NCI-H128 (cell line): Measurements from ENCODE around the gene ADAMTSL5.
"Not testable (repeated sequence)": the region's sequence is repeated elsewhere in the genome, so short reads cannot be mapped to it uniquely, and the experiment has no call there.

Experiments used
- DNase-seq: peaks from one replicate; lab custom pipeline; 2025; ENCODE audit not compliant: unreplicated experiment; lab: John Stamatoyannopoulos, UW

ADAMTSL5 gene, protein sequence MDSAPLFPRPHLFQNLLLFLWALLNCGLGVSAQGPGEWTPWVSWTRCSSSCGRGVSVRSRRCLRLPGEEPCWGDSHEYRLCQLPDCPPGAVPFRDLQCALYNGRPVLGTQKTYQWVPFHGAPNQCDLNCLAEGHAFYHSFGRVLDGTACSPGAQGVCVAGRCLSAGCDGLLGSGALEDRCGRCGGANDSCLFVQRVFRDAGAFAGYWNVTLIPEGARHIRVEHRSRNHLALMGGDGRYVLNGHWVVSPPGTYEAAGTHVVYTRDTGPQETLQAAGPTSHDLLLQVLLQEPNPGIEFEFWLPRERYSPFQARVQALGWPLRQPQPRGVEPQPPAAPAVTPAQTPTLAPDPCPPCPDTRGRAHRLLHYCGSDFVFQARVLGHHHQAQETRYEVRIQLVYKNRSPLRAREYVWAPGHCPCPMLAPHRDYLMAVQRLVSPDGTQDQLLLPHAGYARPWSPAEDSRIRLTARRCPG

GRCh38 chr19:1512671-1513498 lies at the start of gene ADAMTSL5:
TSS of gene ADAMTSL5 (minus strand) at chr19:1513019. CDS start at chr19:1510943, 2,076 bp downstream.
- DNase-seq = no peak

DNA sequence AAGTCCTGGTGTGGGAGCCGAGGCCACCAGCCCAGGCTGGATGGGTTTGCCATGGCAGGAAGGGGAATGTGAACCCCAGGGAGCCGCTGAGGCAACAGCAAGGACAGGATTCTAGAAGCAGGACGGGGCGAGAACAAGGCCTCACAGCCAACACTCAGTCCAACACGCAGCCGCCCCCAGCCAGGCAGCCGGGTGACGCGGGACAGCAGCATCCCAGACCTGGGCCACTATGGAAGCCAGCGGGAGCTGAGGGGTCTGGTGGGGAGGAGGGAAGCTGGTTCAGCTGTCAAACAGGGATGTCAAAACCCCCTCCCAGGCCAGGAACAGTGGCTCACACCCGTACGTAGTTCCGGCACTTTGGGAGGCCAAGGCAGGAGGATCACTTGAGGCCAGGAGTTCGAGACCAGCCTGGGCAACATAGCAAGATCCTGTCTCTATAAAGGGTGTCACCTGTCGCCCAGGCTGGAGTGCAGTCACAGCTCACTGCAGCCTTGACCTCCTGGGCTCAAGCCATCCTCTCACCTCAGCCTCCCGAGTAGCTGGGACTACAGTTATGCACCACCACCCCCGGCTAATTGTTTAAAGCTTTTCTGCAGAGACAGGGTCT lies 48.5 kb upstream of the ADAMTSL5 start:
- DNase-seq = no peak

GRCh38 chr19:1560286-1560882 lies 47.6 kb upstream of the ADAMTSL5 start:
- DNase-seq = no peak

GRCh38 chr19:1558552-1558951 lies 45.7 kb upstream of the ADAMTSL5 start:
- DNase-seq = no peak

- DNase-seq = no peak
These were observed 43.7 kb upstream of the ADAMTSL5 start for GRCh38 chr19:1556390-1557070.

DNA sequence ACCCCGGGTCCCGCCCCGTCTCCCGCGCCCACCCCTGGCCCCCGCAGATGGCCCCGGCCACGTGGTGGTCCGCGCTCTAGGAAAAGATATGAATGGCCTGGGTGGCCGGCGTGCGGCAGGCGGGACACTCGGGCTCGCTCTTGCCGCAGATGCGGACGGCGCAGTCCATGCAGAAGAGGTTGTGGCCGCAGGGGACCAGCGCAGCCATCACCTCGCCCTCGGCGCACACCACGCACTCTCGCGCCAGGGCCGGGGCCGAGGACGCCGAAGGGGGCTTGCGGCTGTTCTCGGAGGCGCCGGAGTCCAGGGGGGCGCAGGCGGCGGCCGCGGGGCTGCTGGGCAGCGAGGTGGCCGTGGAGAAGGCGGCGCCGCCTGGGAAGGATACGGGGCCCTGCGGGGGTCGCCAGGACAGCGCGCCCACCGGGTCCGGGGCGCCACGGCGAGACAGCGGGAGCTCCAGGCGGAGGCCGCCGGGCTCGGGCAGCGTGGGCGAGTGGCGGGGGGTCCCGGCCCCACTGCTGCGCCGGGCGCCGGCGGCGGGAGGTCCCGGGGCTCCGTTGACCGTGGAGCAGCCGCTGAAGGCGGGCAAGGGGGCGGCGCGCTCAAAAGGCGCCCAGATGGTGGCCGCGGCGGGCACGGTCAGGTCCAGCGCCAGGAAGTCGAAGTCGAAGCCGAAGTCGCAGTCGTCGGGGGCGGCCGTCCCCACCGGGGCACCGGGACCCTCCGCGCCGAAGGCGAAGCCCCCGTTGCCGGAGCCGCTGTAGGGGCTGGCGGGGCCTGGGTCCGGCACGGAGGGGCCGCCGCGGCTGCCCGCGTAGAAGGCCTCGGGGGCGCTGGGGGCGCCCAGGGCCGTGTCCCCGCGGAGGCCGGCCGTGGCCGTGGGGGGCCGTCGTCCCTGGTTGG lies 42.9 kb upstream of the ADAMTSL5 start:
- no peak for DNase-seq

DNA sequence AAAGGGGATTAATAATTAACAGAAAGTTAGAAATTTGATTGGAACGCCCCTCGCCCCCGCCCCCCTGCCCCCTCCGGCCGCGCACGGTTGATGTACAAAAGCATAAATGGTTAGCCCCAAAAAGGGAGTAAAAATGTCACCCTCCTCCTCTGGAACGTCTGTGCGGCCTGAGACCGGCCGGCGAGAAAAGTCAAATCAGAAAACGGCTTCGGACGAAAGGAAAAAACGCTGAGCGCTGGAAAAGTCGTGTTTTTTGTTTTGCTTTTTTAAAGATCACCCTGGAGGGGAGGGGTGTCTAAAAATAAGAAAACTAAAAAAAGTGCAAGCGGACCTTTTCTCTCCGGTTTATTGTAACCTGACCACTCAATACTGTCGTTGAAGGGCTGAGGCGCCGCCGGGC lies 42.1 kb upstream of the ADAMTSL5 start:
- DNase-seq = no peak

DNA sequence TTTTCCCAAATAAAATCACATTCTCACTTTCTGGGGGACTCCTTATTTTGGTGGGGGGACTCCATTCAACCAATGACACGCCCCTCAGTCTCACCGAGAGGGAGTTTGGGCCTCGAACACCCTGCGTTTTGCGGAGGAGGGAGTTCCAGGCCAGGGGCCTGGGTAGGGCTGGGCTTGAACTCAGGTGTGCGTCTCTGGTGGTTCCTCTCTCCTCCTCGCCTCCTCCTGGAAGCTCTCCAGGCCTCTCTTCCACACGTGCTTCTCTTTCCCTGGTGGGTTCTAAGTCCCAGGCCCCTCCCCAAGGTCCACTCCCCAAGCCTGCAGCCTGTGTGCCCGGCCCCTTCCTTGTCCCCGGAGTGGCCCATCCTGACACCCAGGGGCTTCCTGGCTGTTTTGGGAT lies 40.6 kb upstream of the ADAMTSL5 start:
- DNase-seq = no peak

- DNase-seq = no peak
These were observed 38.5 kb upstream of the ADAMTSL5 start for GRCh38 chr19:1551068-1552040.

- DNase-seq = no peak
These were observed 36.6 kb upstream of the ADAMTSL5 start for GRCh38 chr19:1549332-1549945.

DNA sequence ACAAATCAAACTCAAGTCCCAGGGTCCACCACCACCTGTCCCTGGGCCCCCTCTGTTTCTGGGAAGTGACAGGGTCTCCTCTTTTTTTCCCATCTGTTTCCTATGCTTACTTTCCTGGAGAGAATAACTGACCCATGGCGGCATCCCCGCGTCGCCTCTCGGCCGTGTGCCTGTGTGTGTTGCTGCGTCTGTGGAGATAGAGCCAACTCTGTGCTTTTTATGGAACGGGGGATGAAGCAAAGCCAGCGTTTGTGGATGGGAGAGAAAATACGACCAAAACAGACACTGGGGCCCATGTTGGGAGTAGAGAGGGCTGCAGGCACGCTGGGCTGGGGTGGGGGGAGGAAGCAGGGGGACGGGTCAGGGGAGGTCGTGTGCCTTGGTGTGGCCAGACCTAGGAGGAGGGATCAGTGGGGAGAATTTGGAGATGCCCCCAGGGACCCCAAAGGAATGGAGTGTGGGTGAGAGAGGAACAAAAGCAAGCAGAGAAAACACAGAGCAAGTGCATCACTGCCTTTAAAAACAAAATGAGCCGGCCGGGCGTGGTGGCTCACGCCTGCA lies 27.6 kb upstream of the ADAMTSL5 start:
- DNase-seq = no peak

- not testable (repeated sequence) for DNase-seq
These were observed 26.9 kb upstream of the ADAMTSL5 start for GRCh38 chr19:1539749-1540148.

DNA sequence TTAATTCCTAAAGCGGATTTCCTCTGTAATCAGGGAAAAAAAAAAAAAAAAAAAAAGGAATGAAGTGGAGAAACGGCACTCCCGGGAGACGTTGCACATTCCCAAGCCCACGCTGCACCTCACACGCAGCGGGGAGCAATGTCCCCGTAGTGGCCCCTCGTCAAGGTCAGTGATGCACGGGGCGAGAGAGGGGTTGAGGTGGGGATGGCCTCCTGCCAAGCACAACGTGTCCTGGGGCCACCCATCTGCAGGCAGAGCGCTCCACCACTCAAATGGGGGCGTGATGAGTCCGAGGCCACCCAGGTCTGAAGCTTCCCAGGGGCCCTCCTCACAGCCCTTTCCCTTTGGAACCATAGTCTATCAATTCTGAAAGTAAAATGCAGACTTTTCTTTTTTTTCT lies 26.2 kb upstream of the ADAMTSL5 start:
- DNase-seq = no peak

GRCh38 chr19:1535699-1536098 lies 22.9 kb upstream of the ADAMTSL5 start:
- DNase-seq = not testable (repeated sequence)

DNA sequence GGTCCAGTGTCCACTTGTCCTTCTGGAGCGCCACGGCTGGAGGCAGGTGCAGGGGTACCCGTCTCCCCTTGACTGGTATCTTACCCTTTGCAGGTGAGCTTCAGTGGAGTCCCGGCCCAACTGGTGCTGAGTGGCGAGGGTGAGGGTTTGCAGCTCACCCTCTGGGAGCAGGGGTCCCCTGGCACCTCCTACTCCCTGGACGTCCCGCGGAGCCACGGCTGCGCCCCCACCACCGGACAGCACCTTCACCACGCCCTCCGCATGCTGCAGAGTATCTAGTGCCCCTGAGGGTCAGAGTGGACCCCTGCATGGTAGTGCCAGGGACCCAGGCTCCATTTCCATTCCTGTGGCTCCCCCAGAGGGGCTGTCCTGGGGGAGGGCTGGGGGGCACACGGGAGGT lies 22.2 kb upstream of the ADAMTSL5 start:
- no peak for DNase-seq

DNA sequence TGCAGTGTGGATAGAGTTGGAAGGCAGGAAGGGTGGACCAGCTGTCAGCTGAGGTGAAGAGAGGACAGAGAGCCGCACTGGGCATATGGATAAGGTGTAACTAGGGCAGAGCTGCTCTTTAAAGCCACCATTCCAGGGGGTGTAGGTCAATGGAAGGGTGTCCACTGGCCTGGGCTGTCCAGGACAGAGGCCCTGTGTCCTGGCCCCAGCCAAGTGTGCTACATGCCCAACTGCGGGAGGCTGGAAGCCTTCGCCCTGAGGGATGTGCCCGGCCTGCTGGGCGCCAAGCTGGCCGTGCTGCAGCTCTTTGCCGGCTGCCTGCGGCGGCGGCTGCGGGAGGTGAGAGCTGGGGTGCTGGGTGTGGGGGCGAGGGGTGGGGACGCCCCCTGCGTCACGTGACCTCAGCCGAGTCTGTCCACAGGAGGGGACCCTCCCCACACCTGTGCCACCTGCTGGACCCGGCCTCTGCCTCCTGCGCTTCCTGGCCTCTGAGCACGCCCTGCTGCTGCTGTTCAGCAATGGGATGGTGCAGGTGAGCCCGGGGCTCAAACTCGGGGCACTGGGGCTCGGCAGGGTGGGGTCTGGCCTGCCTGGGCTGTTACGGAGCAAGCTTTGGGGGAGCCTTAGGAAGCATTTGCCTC lies 20.8 kb upstream of the ADAMTSL5 start:
- no peak for DNase-seq

GRCh38 chr19:1532003-1532402 lies 19.2 kb upstream of the ADAMTSL5 start:
- no peak for DNase-seq
